Smooth muscle cell of the brain vasculature (primary cell): Measurements from ENCODE around the gene FAM156A.
"Not testable (repeated sequence)": the region's sequence is repeated elsewhere in the genome, so short reads cannot be mapped to it uniquely, and the experiment has no call there.

Experiments
- DNase-seq: peaks from one replicate; pipeline ENCODE4 v3.0.0-alpha.2; 2012; ENCODE audit warnings: low read depth, low spot score

Gene FAM156A

GRCh38 chrX:52905531-52905930 lies 52.8 kb downstream of the FAM156A start:
- DNase-seq = not testable (repeated sequence)
